HEK293T (cell line): Measurements from ENCODE around the gene DRD1.
"Not testable (repeated sequence)": the region's sequence is repeated elsewhere in the genome, so short reads cannot be mapped to it uniquely, and the experiment has no call there.

Experiments
- CTCF ChIA-PET: fragments of 350-600 bp; formaldehyde crosslinking; extraction: SDS; loops from one replicate; lab custom pipeline; 2021; ENCODE audit warnings: antibody characterized with exemption, inconsistent platforms; lab: Yijun Ruan, JAX
- POLR2A ChIA-PET: fragments of 350-600 bp; formaldehyde crosslinking; extraction: SDS; loops from one replicate; lab custom pipeline; 2020; ENCODE audit warnings: antibody characterized with exemption, inconsistent platforms; lab: Yijun Ruan, JAX
- DNase-seq: peaks from one replicate; pipeline ENCODE4 v3.0.0; 2012; ENCODE audit warnings: mixed read lengths; ENCODE audit errors: extremely low spot score
- ARNT ChIP-seq: fragments of 450-650 bp; IDR thresholded peaks from 2 replicates; pipeline ENCODE4 v1.6.1; 2017; ENCODE audit warnings: mild to moderate bottlenecking
- BHLHE40 ChIP-seq: fragments of 450-650 bp; IDR thresholded peaks from 2 replicates; pipeline ENCODE4 v1.6.1; 2016; ENCODE audit warnings: mild to moderate bottlenecking, moderate library complexity, borderline replicate concordance
- CTBP1 ChIP-seq: fragments of 450-650 bp; IDR thresholded peaks from 2 replicates; pipeline ENCODE4 v1.6.1; 2016; ENCODE audit warnings: borderline replicate concordance
- ELF4 ChIP-seq: fragments of 450-650 bp; IDR thresholded peaks from 2 replicates; pipeline ENCODE4 v1.6.1; 2017; ENCODE audit warnings: antibody characterized with exemption
- FOXA1 ChIP-seq: fragments of 450-650 bp; IDR thresholded peaks from 2 replicates; pipeline ENCODE4 v1.6.1; 2016; ENCODE audit warnings: mild to moderate bottlenecking
- FOXK2 ChIP-seq: fragments of 450-650 bp; IDR thresholded peaks from 2 replicates; pipeline ENCODE4 v1.6.1; 2016; ENCODE audit warnings: mild to moderate bottlenecking
- FOXM1 ChIP-seq: fragments of 450-650 bp; IDR thresholded peaks from 2 replicates; pipeline ENCODE4 v1.6.1; 2017; ENCODE audit warnings: mild to moderate bottlenecking, borderline replicate concordance
- HDGF ChIP-seq: fragments of 450-650 bp; IDR thresholded peaks from 2 replicates; pipeline ENCODE4 v1.6.1; 2017; ENCODE audit warnings: antibody characterized with exemption, borderline replicate concordance
- L3MBTL2 ChIP-seq: fragments of 450-650 bp; conservative IDR thresholded peaks from 2 replicates; pipeline ENCODE4 v1.6.1; 2016; ENCODE audit warnings: mild to moderate bottlenecking
- LEF1 ChIP-seq: fragments of 450-650 bp; IDR thresholded peaks from 2 replicates; pipeline ENCODE4 v1.6.1; 2017; ENCODE audit warnings: mild to moderate bottlenecking, borderline replicate concordance
- NFRKB ChIP-seq: fragments of 450-650 bp; IDR thresholded peaks from 2 replicates; pipeline ENCODE4 v1.6.1; 2016; ENCODE audit warnings: mild to moderate bottlenecking, moderate library complexity
- SP1 ChIP-seq: fragments of 450-650 bp; IDR thresholded peaks from 2 replicates; pipeline ENCODE4 v1.6.1; 2017
- SUZ12 ChIP-seq: fragments of 450-650 bp; IDR thresholded peaks from 2 replicates; pipeline ENCODE4 v1.6.1; 2016; ENCODE audit warnings: mild to moderate bottlenecking
- TARDBP ChIP-seq: fragments of 450-650 bp; IDR thresholded peaks from 2 replicates; pipeline ENCODE4 v1.6.1; 2016
- ZNF384 ChIP-seq: fragments of 450-650 bp; IDR thresholded peaks from 2 replicates; pipeline ENCODE4 v1.6.1; 2016
- TF ChIP-seq, protein P1 (sequence below): fragments of 450-650 bp; IDR thresholded peaks from 2 replicates; pipeline ENCODE4 v1.6.1; 2016

Gene DRD1

DNA sequence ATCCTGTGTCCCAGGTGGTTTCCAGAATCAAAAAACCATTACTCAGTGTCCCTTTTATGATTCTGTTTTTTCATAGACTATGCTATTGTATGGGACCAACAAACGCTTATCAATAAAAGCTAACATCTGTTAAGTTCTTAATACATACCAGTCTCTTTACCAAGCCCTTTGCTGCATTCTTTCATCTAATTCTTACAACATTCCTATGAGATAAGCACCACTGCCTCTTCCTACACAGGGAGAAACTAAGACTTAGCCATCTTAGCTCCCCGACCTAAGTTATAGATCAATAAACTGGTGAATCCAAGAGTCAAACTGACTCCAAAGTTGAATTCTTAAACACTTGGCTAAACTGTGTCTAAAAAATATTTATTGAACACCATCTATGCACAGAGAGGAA is 26.6 kb downstream of the DRD1 start:
- POLR2A ChIA-PET: no interaction called here
- DNase-seq: no peak
- TF ChIP-seq SP1: no peak
- no peak for TF ChIP-seq FOXK2
- no peak for TF ChIP-seq NFRKB
- TF ChIP-seq TARDBP: no peak
- no peak for TF ChIP-seq L3MBTL2
- TF ChIP-seq BHLHE40: no peak
- TF ChIP-seq FOXA1: no peak
- TF ChIP-seq, protein P1, sequence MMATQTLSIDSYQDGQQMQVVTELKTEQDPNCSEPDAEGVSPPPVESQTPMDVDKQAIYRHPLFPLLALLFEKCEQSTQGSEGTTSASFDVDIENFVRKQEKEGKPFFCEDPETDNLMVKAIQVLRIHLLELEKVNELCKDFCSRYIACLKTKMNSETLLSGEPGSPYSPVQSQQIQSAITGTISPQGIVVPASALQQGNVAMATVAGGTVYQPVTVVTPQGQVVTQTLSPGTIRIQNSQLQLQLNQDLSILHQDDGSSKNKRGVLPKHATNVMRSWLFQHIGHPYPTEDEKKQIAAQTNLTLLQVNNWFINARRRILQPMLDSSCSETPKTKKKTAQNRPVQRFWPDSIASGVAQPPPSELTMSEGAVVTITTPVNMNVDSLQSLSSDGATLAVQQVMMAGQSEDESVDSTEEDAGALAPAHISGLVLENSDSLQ: no peak
- TF ChIP-seq HDGF: no peak
- no peak for TF ChIP-seq ELF4
- TF ChIP-seq SUZ12: no peak
- TF ChIP-seq CTBP1: no peak
- TF ChIP-seq ARNT: no peak
- CTCF ChIA-PET: no interaction called here

DNA sequence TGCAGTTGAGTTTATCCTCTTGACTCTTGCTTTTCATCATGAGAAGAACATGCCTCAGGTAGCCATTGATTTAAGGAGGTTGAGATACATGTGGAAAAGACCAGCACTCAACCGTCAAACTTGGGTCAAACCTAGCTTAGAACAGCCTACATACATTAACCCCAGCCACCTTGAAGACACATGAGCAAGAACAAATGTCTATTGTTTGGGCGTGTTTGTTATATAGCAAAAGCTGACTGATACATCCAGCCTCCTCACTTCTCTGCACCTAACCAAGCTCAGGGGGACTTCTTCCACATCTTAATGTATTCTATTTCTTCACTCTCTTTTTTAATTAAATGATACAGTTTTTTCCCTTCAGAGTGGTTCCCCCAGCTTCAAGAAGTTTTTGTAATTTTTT is 28.7 kb downstream of the DRD1 start:
- ChIA-PET POLR2A (no interaction called here), CTCF (interaction anchor here (0.6 kb wide), 1 partner anchor 56 kb away, joined by 5 read pairs; no protein-coding TSS in a partner anchor)
- no peak for DNase-seq
- TF ChIP-seq ARNT (no peak), TARDBP (no peak), HDGF (no peak), LEF1 (no peak), NFRKB (no peak), L3MBTL2 (no peak), ZNF384 (no peak), ELF4 (no peak), SP1 (no peak), SUZ12 (no peak), FOXM1 (no peak)
- TF ChIP-seq, protein P1: no peak

DNA sequence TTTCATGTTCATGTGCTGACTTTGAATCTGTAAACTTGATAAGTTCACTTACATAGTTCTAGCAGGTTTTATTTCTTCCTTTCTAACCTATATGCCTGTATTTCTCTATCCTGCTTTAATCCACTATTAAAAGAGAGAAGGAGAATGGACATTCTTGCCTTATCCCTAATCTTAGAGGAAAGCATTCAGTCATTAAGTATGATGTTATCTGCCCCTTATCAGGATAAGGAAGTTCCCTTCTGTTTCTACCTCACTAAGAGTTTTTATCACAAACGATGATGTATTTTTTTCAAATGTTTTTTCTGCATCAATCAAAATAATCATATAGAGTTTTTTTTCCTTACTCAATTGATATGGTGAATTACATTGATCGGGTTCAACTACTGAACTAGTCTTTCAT is 33.1 kb downstream of the DRD1 start:
- no peak for DNase-seq
- ChIA-PET CTCF (no interaction called here), POLR2A (no interaction called here)
- TF ChIP-seq L3MBTL2: no peak
- TF ChIP-seq NFRKB: no peak
- no peak for TF ChIP-seq FOXM1
- TF ChIP-seq FOXK2: no peak
- TF ChIP-seq HDGF: no peak
- TF ChIP-seq ZNF384: no peak
- TF ChIP-seq, protein P1: no peak

GRCh38 chr5:175406300-175406699 is 37.7 kb downstream of the DRD1 start:
- no peak for TF ChIP-seq SP1
- no peak for TF ChIP-seq BHLHE40
- no peak for TF ChIP-seq HDGF
- no peak for TF ChIP-seq FOXM1
- no peak for TF ChIP-seq ELF4
- TF ChIP-seq ZNF384: no peak
- no peak for TF ChIP-seq NFRKB
- POLR2A ChIA-PET: no interaction called here
- no peak for DNase-seq
- CTCF ChIA-PET: no interaction called here

GRCh38 chr5:175397590-175398297 is 46.2 kb downstream of the DRD1 start:
- POLR2A ChIA-PET: interaction anchor here (1.0 kb wide), 2 partner anchors 25 to 46 kb away, joined by 3 read pairs; partner anchors contain the start of gene DRD1
- DNase-seq, CTCF ChIA-PET: not testable (repeated sequence)

GRCh38 chr5:175395430-175395829 is 48.6 kb downstream of the DRD1 start:
- POLR2A ChIA-PET: interaction anchor here (1.0 kb wide), 1 partner anchor 14 kb away, joined by 3 read pairs; no protein-coding TSS in a partner anchor
- CTCF ChIA-PET: not testable (repeated sequence)

GRCh38 chr5:175394601-175395000 is 49.4 kb downstream of the DRD1 start:
- ChIA-PET CTCF (no interaction called here), POLR2A (no interaction called here)
- no peak for DNase-seq
- no peak for TF ChIP-seq NFRKB

More at GRCh38 chr5:175395430-175395829, 48.6 kb downstream of the DRD1 start:
- DNase-seq: not testable (repeated sequence)
